Loucy (cell line): ENCODE data around the gene ACTRT2.

Experiments
- EZH2phosphoT487 ChIP-seq: fragments of 200-600 bp; IDR thresholded peaks from 2 replicates; pipeline ENCODE4 v1.6.1; 2018; ENCODE audit warnings: antibody characterized with exemption, mild to moderate bottlenecking, moderate library complexity, borderline replicate concordance
- TF ChIP-seq, protein P1 (sequence below): fragments of 200-600 bp; sonication (generic); conservative IDR thresholded peaks from 2 replicates; pipeline ENCODE4 v1.5.1; 2014; ENCODE audit warnings: mild to moderate bottlenecking, antibody characterized with exemption, low read length

DNA sequence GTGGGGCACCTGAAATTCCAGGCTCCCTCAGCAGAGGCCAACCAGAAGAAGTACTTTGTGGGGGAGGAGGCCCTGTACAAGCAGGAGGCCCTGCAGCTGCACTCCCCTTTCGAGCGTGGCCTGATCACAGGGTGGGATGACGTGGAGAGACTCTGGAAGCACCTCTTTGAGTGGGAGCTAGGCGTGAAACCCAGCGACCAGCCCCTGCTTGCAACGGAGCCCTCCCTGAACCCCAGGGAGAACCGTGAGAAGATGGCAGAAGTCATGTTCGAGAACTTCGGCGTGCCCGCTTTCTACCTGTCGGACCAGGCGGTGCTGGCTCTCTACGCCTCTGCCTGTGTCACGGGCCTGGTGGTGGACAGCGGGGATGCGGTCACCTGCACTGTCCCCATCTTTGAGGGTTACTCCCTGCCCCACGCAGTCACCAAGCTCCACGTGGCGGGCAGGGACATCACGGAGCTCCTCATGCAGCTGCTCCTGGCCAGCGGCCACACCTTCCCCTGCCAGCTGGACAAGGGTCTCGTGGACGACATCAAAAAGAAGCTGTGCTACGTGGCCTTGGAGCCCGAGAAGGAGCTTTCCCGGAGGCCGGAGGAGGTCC lies 634 bp downstream of the ACTRT2 start:
- TF ChIP-seq, protein P1, sequence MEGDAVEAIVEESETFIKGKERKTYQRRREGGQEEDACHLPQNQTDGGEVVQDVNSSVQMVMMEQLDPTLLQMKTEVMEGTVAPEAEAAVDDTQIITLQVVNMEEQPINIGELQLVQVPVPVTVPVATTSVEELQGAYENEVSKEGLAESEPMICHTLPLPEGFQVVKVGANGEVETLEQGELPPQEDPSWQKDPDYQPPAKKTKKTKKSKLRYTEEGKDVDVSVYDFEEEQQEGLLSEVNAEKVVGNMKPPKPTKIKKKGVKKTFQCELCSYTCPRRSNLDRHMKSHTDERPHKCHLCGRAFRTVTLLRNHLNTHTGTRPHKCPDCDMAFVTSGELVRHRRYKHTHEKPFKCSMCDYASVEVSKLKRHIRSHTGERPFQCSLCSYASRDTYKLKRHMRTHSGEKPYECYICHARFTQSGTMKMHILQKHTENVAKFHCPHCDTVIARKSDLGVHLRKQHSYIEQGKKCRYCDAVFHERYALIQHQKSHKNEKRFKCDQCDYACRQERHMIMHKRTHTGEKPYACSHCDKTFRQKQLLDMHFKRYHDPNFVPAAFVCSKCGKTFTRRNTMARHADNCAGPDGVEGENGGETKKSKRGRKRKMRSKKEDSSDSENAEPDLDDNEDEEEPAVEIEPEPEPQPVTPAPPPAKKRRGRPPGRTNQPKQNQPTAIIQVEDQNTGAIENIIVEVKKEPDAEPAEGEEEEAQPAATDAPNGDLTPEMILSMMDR = no peak
- TF ChIP-seq EZH2phosphoT487 = no peak
